Transverse colon (tissue), 4 donors: ENCODE data around the gene TTC12.

Experiments used
- CTCF ChIP-seq, 5 experiments: fragments of 200-600 bp in 3 of 5; fragments of 450-650 bp in 2 of 5; sonication (generic) in 3 of 5; IDR thresholded peaks; 1 replicate in 2 of 5; 2 replicates in 3 of 5; pipeline ENCODE4 v1.5.1; 2016 to 2017; ENCODE audit warnings: antibody characterized with exemption in 5 of 5, inconsistent platforms in 3 of 5, mild to moderate bottlenecking in 2 of 5, moderate library complexity in 1 of 5
- POLR2A ChIP-seq: fragments of 450-650 bp; IDR thresholded peaks from one replicate; pipeline ENCODE4 v1.6.1; 2016; ENCODE audit warnings: antibody characterized with exemption, mild to moderate bottlenecking, moderate library complexity
- POLR2AphosphoS5 ChIP-seq, 3 donors: sonication (generic); formaldehyde crosslinking; IDR thresholded peaks; one replicate each; pipeline ENCODE4 v1.6.1; 2016; ENCODE audit warnings: antibody characterized with exemption in 3 of 3

GRCh38 chr11:113405724-113406478, 91.5 kb downstream of the TTC12 start:
- TF ChIP-seq POLR2A (no peak), CTCF (IDR thresholded peaks at IDR 0.05) (no peak), POLR2AphosphoS5 (IDR thresholded peaks at IDR 0.05) (no peak)
